CD8-positive, alpha-beta memory T cell (primary cell): ENCODE results near the gene NUP88. TPM values are rescaled to one million over a fixed set of nuclear protein-coding genes. Genes with fewer than 3 reads are reported as not detected.

Experiments
- CTCF ChIA-PET: fragments of 350-600 bp; sonication (Branson Sonifier 250); formaldehyde crosslinking; loops from one replicate; lab custom pipeline; 2021; ENCODE audit warnings: antibody characterized with exemption; lab: Charles Lee
- POLR2A ChIA-PET: fragments of 350-600 bp; sonication (Branson Sonifier 250); formaldehyde crosslinking; loops from one replicate; lab custom pipeline; 2021; ENCODE audit warnings: antibody characterized with exemption; lab: Charles Lee
- DNase-seq, 5 donors: peaks; one replicate each; pipeline versions ENCODE4 v3.0.0 to v3.0.0-alpha.2; 2020 to 2022; ENCODE audit warnings: mixed read lengths in 1 of 5
- H3K27ac ChIP-seq: one replicate; pipeline ENCODE4 v1.7.0; 2013; ENCODE audit warnings: low read depth, mild to moderate bottlenecking, low read length, moderate library complexity
- H3K27me3 ChIP-seq: 2 replicates; pipeline ENCODE4 v1.7.0; 2013; ENCODE audit warnings: low read length, mild to moderate bottlenecking; ENCODE audit not compliant: insufficient read depth, poor library complexity, severe bottlenecking
- H3K36me3 ChIP-seq: 2 replicates; pipeline ENCODE4 v1.7.0; 2013; ENCODE audit warnings: mild to moderate bottlenecking, low read length, moderate library complexity; ENCODE audit not compliant: insufficient read depth
- H3K4me1 ChIP-seq: 2 replicates; pipeline ENCODE4 v1.7.0; 2013; ENCODE audit warnings: mild to moderate bottlenecking, low read length, moderate library complexity; ENCODE audit not compliant: insufficient read depth
- H3K4me3 ChIP-seq: 2 replicates; pipeline ENCODE4 v1.7.0; 2013; ENCODE audit warnings: mild to moderate bottlenecking, low read length
- H3K9me3 ChIP-seq: 2 replicates; pipeline ENCODE4 v1.7.0; 2013; ENCODE audit warnings: mild to moderate bottlenecking, low read length
- H3K27ac Mint-ChIP-seq, 8 donors: one replicate each; pipeline ENCODE4 v1.8.0; 2020 to 2021; ENCODE audit warnings: mixed read lengths in 8 of 8, mild to moderate bottlenecking in 6 of 8, inconsistent platforms in 3 of 8, moderate library complexity in 3 of 8
- H3K27me3 Mint-ChIP-seq, 2 donors: one replicate each; pipeline ENCODE4 v1.8.0; 2020 to 2021; ENCODE audit warnings: mixed read lengths in 2 of 2, mild to moderate bottlenecking in 1 of 2, moderate library complexity in 1 of 2
- H3K36me3 Mint-ChIP-seq, 3 donors: one replicate each; pipeline ENCODE4 v1.8.0; 2020 to 2021; ENCODE audit warnings: mixed read lengths in 3 of 3, inconsistent platforms in 1 of 3, mild to moderate bottlenecking in 1 of 3
- H3K4me1 Mint-ChIP-seq, 3 donors: one replicate each; pipeline ENCODE4 v1.8.0; 2020 to 2021; ENCODE audit warnings: mixed read lengths in 3 of 3, inconsistent platforms in 1 of 3, mild to moderate bottlenecking in 1 of 3
- H3K4me3 Mint-ChIP-seq, 7 donors: one replicate each; pipeline ENCODE4 v1.8.0; 2020 to 2021; ENCODE audit warnings: mixed read lengths in 7 of 7, mild to moderate bottlenecking in 6 of 7, moderate library complexity in 4 of 7, inconsistent platforms in 2 of 7
- H3K9me3 Mint-ChIP-seq, 5 donors: one replicate each; pipeline ENCODE4 v1.8.0; 2020 to 2022; ENCODE audit warnings: mixed read lengths in 5 of 5, mild to moderate bottlenecking in 3 of 5, moderate library complexity in 2 of 5, inconsistent platforms in 1 of 5
- polyA plus RNA-seq: library from polyadenylated mRNA; unstranded; fragments of 300-500 nt; fragmentation: Illumina TruSeq; gene quantifications from one replicate; pipeline ENCODE4 v1.2.3, GENCODE V29; 2021
- total RNA-seq, 2 experiments: library from RNA; stranded (reverse); gene quantifications; one replicate each; pipeline ENCODE4 v1.2.3, GENCODE V29; 2021

The NUP88 gene
- total and polyA plus RNA-seq, 3 experiments from 2014 or later: 113 to 144 (median 131) TPM

DNA sequence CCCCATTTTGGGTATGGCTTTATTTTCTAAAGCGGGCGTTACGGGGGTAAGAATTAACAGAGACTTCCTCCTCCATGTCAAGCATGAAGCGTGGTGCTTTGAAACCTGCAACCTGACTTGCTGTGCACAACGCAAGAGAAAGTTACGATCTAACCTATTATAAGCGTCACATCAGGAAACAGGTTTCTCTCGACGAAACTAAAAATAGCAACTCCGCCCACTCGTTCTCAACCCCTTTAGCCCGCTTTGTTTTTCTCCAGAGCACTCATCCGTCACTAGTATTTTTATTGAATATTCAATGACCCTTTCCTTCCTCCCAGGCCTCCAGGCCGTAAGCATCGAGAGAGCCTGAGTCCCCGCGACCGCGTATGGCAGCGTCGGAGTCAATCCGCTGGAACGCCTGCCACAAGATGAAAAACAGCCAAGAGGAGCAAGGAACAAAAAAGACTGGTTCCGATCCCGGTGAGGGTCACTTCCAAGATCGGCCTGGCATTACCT is 555 bp downstream of the NUP88 start:
- Histone ChIP-seq H3K36me3 (peaks cover 37% of the 10 kb centered on the region), H3K27ac (peak overlapping the region; percentile 95), H3K27me3 (no peaks in the 10 kb centered on the region), H3K9me3 (no peaks in the 10 kb centered on the region), H3K4me1 (peaks cover 41% of the 10 kb centered on the region), H3K4me3 (peak overlapping the region; percentile 96)
- Mint-ChIP-seq H3K4me1 (peaks cover 29 to 63% (median 52%) of the 10 kb centered on the region in 3 donors), H3K4me3 (peak overlapping the region; percentile 92 to 100 (median 97)), H3K27ac (peak overlapping the region; percentile 94 to 99 (median 98)), H3K36me3 (peaks cover 0 to 80% (median 2%) of the 10 kb centered on the region in 3 donors), H3K27me3 (peaks cover 0 to 4% of the 10 kb centered on the region in 2 donors), H3K9me3 (no peaks in the 10 kb centered on the region)
- peak; percentile 46 to 80 (median 77) for DNase-seq
- POLR2A ChIA-PET: interaction anchor here (0.5 to 1.3 kb wide), 5 partner anchors 9 to 1782 kb away, joined by 3 to 16 read pairs (median 4); partner anchors contain the start of genes C1QBP and MIS12
- CTCF ChIA-PET: interaction anchor here (2.0 to 3.8 kb wide), 2 partner anchors 18 to 21 kb away, joined by 7 to 31 read pairs; partner anchors contain the start of gene C1QBP

DNA sequence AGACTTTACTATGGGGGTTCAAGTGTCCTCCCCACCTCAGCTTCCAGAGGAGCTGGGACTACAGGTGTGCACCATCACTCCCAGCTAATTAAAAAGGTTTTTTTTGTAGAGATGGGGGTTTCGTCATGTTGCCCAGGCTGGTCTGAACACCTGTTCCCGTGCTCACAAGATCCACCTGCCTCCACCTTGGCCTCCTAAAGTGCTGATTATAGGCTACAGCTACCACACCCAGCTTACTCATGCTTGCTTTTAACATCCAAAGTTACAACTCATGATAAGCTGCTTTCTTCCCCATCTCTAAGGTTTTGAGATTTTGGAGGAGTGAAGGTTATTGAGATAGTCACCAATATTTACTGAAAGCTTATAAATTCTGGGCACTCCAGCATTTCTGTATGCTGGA is 2.6 kb downstream of the NUP88 start:
- Mint-ChIP-seq H3K9me3 (no peaks in the 10 kb centered on the region), H3K27me3 (peaks cover 0 to 4% of the 10 kb centered on the region in 2 donors), H3K36me3 (peaks cover 0 to 81% (median 12%) of the 10 kb centered on the region in 3 donors), H3K4me3 (peak overlapping the region; percentile 3 to 82 (median 49)), H3K27ac (peak overlapping the region in 3 of 8 donors; percentile 43 to 74 (median 61)), H3K4me1 (peaks cover 42 to 71% (median 60%) of the 10 kb centered on the region in 3 donors)
- H3K4me1 ChIP-seq: peaks cover 33% of the 10 kb centered on the region
- H3K4me3 ChIP-seq: no peak overlapping the region
- H3K36me3 ChIP-seq: peaks cover 39% of the 10 kb centered on the region
- ChIA-PET POLR2A (interaction anchor here (0.6 kb wide), 1 partner anchor 868 kb away, joined by 5 read pairs; no protein-coding TSS in a partner anchor), CTCF (interaction anchor here (0.5 to 3.8 kb wide), 2 partner anchors 23 to 1414 kb away, joined by 3 to 31 read pairs; partner anchors contain the start of gene C1QBP)
- no peak overlapping the region for H3K27ac ChIP-seq
- DNase-seq: no peak
- no peaks in the 10 kb centered on the region for H3K27me3 ChIP-seq
- H3K9me3 ChIP-seq: no peaks in the 10 kb centered on the region

GRCh38 chr17:5413682-5414081 is 5.8 kb downstream of the NUP88 start:
- H3K27me3 Mint-ChIP-seq: no peaks in the 10 kb centered on the region
- peaks cover 37 to 66% (median 62%) of the 10 kb centered on the region in 3 donors for H3K4me1 Mint-ChIP-seq
- no peaks in the 10 kb centered on the region for H3K9me3 Mint-ChIP-seq
- Histone ChIP-seq H3K36me3 (peaks cover 59% of the 10 kb centered on the region), H3K4me3 (no peak overlapping the region), H3K27ac (no peak overlapping the region), H3K4me1 (peaks cover 22% of the 10 kb centered on the region), H3K27me3 (no peaks in the 10 kb centered on the region), H3K9me3 (no peaks in the 10 kb centered on the region)
- CTCF ChIA-PET: interaction anchor here (0.8 to 1.8 kb wide), 2 partner anchors 10 to 25 kb away, joined by 3 to 6 read pairs; partner anchors contain the start of gene C1QBP
- H3K36me3 Mint-ChIP-seq: peaks cover 2 to 74% (median 21%) of the 10 kb centered on the region in 3 donors
- H3K4me3 Mint-ChIP-seq: peak overlapping the region in 1 of 7 donors; percentile 55
- H3K27ac Mint-ChIP-seq: no peak overlapping the region
- POLR2A ChIA-PET: interaction anchor here (0.6 kb wide), 1 partner anchor 10 kb away, joined by 6 read pairs; no protein-coding TSS in a partner anchor
- DNase-seq: no peak

GRCh38 chr17:5410594-5411272 is 8.7 kb downstream of the NUP88 start:
- peak overlapping the region in 2 of 7 donors; percentile 6 to 60 for H3K4me3 Mint-ChIP-seq
- Histone ChIP-seq H3K36me3 (peaks cover 81% of the 10 kb centered on the region), H3K27me3 (no peaks in the 10 kb centered on the region), H3K4me1 (no peaks in the 10 kb centered on the region), H3K27ac (no peak overlapping the region), H3K9me3 (no peaks in the 10 kb centered on the region), H3K4me3 (no peak overlapping the region)
- CTCF ChIA-PET: interaction anchor here (0.6 kb wide), 1 partner anchor 25 kb away, joined by 3 read pairs; no protein-coding TSS in a partner anchor
- no peak for DNase-seq
- H3K36me3 Mint-ChIP-seq: peaks cover 3 to 57% (median 22%) of the 10 kb centered on the region in 3 donors
- no peaks in the 10 kb centered on the region for H3K27me3 Mint-ChIP-seq
- peak overlapping the region in 6 of 8 donors; percentile 17 to 75 (median 46) for H3K27ac Mint-ChIP-seq
- POLR2A ChIA-PET: interaction anchor here (0.6 to 0.7 kb wide), 2 partner anchors 59 to 133 kb away, joined by 3 to 4 read pairs; no protein-coding TSS in a partner anchor
- H3K4me1 Mint-ChIP-seq: peaks cover 30 to 43% (median 41%) of the 10 kb centered on the region in 3 donors
- no peaks in the 10 kb centered on the region for H3K9me3 Mint-ChIP-seq

- no peak overlapping the region for H3K4me3 ChIP-seq
- H3K4me1 ChIP-seq: no peaks in the 10 kb centered on the region
- H3K27ac Mint-ChIP-seq: no peak overlapping the region
- H3K27ac ChIP-seq: no peak overlapping the region
- H3K27me3 Mint-ChIP-seq: no peaks in the 10 kb centered on the region
- peaks cover 6 to 46% (median 25%) of the 10 kb centered on the region in 3 donors for H3K36me3 Mint-ChIP-seq
- H3K4me1 Mint-ChIP-seq: peaks cover 28 to 40% (median 35%) of the 10 kb centered on the region in 3 donors
- H3K4me3 Mint-ChIP-seq: no peak overlapping the region
- H3K36me3 ChIP-seq: peaks cover 78% of the 10 kb centered on the region
- ChIA-PET POLR2A (interaction anchor here (0.6 kb wide), 1 partner anchor 15 kb away, joined by 3 read pairs; no protein-coding TSS in a partner anchor), CTCF (no interaction called here)
- H3K27me3 ChIP-seq: no peaks in the 10 kb centered on the region
- no peaks in the 10 kb centered on the region for H3K9me3 ChIP-seq
- no peaks in the 10 kb centered on the region for H3K9me3 Mint-ChIP-seq
- no peak for DNase-seq
Measured at GRCh38 chr17:5408186-5408585, 11.3 kb downstream of the NUP88 start.

GRCh38 chr17:5405400-5405799 is 14.1 kb downstream of the NUP88 start:
- Histone ChIP-seq H3K4me3 (no peak overlapping the region), H3K27me3 (no peaks in the 10 kb centered on the region), H3K9me3 (no peaks in the 10 kb centered on the region), H3K36me3 (peaks cover 76% of the 10 kb centered on the region), H3K4me1 (no peaks in the 10 kb centered on the region), H3K27ac (no peak overlapping the region)
- Mint-ChIP-seq H3K27ac (no peak overlapping the region), H3K9me3 (no peaks in the 10 kb centered on the region), H3K27me3 (no peaks in the 10 kb centered on the region), H3K4me1 (peaks cover 8 to 17% (median 11%) of the 10 kb centered on the region in 3 donors), H3K36me3 (peaks cover 6 to 43% (median 20%) of the 10 kb centered on the region in 3 donors), H3K4me3 (no peak overlapping the region)
- ChIA-PET CTCF (no interaction called here), POLR2A (no interaction called here)
- DNase-seq: no peak

GRCh38 chr17:5399767-5400166 is 19.7 kb downstream of the NUP88 start:
- CTCF ChIA-PET: no interaction called here
- H3K36me3 Mint-ChIP-seq: peaks cover 13 to 75% (median 19%) of the 10 kb centered on the region in 3 donors

More at GRCh38 chr17:5399767-5400166, 19.7 kb downstream of the NUP88 start:
- POLR2A ChIA-PET: no interaction called here
- Mint-ChIP-seq H3K27me3 (no peaks in the 10 kb centered on the region), H3K9me3 (no peaks in the 10 kb centered on the region), H3K4me3 (no peak overlapping the region), H3K27ac (no peak overlapping the region), H3K4me1 (peaks cover 0 to 5% (median 0%) of the 10 kb centered on the region in 3 donors)
- Histone ChIP-seq H3K4me3 (no peak overlapping the region), H3K27me3 (no peaks in the 10 kb centered on the region), H3K27ac (no peak overlapping the region), H3K36me3 (peaks cover 54% of the 10 kb centered on the region), H3K4me1 (no peaks in the 10 kb centered on the region), H3K9me3 (no peaks in the 10 kb centered on the region)
- no peak for DNase-seq
